ENCODE measurements around the gene ZNF223. TPM values are rescaled to one million over a fixed set of nuclear protein-coding genes. Genes with fewer than 3 reads are reported as not detected.

ZNF223 gene
- total RNA-seq, 1 experiment from 2014 or later: 9.9 TPM

DNA sequence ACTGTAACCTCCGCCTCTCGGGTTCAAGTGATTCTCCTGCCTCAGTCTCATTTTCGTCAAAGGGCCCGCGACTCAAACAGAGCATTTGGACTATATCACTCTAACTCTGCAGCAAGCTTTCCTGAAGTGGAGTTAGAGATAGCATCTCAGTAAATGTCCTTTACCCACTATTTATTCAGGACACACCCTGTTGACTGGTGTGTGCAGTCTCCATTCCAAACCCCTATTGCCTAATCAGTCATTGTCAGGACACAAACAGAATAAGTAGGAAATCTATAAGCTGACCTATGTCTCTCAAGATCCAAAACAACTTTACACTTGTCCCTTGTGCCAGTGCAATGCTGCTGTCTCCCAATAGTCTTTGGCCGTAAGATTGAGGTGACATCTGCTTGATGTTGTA, 25.2 kb upstream of the ZNF223 start:
- peaks cover 12% of the 10 kb centered on the region for H3K4me1 Mint-ChIP-seq (ENCODE audit: low read depth, unreplicated experiment)
- Histone ChIP-seq H3K4me1 (peaks cover 14% of the 10 kb centered on the region), H3K36me3 (ENCODE audit: control insufficient read depth, insufficient read depth, low read length) (peaks cover 11% of the 10 kb centered on the region), H3K27me3 (replicated peaks; ENCODE audit: control insufficient read depth, insufficient read depth, low read length) (no peaks in the 10 kb centered on the region), H3K9me3 (peaks cover 19% of the 10 kb centered on the region), H3K4me3 (ENCODE audit: low read depth, low read length) (no peak overlapping the region)
- peaks cover 5% of the 10 kb centered on the region for H3K27me3 Mint-ChIP-seq (ENCODE audit: insufficient read depth, unreplicated experiment)
- peaks cover 29% of the 10 kb centered on the region for H3K9me3 Mint-ChIP-seq (ENCODE audit: unreplicated experiment)
- peak in 1 of 2 experiments; percentile 16 for DNase-seq
- peak overlapping the region; percentile 99 for H3K4me3 Mint-ChIP-seq (ENCODE audit: unreplicated experiment)
- TF ChIP-seq, protein P1, sequence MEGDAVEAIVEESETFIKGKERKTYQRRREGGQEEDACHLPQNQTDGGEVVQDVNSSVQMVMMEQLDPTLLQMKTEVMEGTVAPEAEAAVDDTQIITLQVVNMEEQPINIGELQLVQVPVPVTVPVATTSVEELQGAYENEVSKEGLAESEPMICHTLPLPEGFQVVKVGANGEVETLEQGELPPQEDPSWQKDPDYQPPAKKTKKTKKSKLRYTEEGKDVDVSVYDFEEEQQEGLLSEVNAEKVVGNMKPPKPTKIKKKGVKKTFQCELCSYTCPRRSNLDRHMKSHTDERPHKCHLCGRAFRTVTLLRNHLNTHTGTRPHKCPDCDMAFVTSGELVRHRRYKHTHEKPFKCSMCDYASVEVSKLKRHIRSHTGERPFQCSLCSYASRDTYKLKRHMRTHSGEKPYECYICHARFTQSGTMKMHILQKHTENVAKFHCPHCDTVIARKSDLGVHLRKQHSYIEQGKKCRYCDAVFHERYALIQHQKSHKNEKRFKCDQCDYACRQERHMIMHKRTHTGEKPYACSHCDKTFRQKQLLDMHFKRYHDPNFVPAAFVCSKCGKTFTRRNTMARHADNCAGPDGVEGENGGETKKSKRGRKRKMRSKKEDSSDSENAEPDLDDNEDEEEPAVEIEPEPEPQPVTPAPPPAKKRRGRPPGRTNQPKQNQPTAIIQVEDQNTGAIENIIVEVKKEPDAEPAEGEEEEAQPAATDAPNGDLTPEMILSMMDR (IDR thresholded peaks at IDR 0.05; ENCODE audit: insufficient read depth in 1 of 2, low read depth in 1 of 2, low read length in 1 of 2, severe bottlenecking in 1 of 2, unreplicated experiment in 1 of 2): no peak
- no peak overlapping the region for H3K27ac Mint-ChIP-seq (ENCODE audit: unreplicated experiment)
- intact Hi-C loops (cut with micrococcal nuclease; ENCODE audit: unreplicated experiment): no loop called here
- POLR2A ChIA-PET: no interaction called here
- CTCF ChIA-PET: no interaction called here
- peaks cover 29% of the 10 kb centered on the region for H3K36me3 Mint-ChIP-seq (ENCODE audit: insufficient read depth, unreplicated experiment)
- no TSS peak for BruUV-seq (replicated peaks)

DNA sequence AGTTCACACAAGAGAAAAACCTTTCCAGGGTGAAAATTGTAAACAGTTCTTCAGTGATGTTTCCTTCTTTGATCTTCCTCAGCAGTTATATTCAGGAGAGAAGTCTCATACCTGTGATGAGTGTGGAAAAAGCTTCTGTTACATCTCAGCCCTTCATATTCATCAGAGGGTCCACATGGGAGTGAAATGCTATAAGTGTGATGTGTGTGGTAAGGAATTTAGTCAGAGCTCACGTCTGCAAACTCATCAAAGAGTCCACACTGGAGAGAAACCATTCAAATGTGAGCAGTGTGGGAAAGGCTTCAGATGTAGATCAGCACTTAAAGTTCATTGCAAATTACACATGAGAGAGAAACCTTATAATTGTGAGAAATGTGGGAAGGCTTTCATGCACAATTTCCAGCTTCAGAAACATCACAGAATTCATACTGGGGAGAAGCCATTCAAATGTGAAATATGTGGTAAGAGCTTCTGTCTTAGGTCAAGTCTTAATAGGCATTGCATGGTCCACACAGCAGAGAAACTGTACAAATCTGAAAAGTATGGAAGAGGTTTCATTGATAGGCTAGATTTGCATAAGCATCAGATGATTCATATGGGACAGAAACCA, 19.7 kb upstream of the ZNF223 start:
- Histone ChIP-seq H3K27me3 (replicated peaks; ENCODE audit: control insufficient read depth, insufficient read depth, low read length) (no peaks in the 10 kb centered on the region), H3K4me1 (no peaks in the 10 kb centered on the region), H3K9me3 (peaks cover 35% of the 10 kb centered on the region), H3K36me3 (ENCODE audit: control insufficient read depth, insufficient read depth, low read length) (peaks cover 12% of the 10 kb centered on the region), H3K4me3 (ENCODE audit: low read depth, low read length) (no peak overlapping the region)
- Mint-ChIP-seq H3K4me1 (ENCODE audit: low read depth, unreplicated experiment) (no peaks in the 10 kb centered on the region), H3K27me3 (ENCODE audit: insufficient read depth, unreplicated experiment) (no peaks in the 10 kb centered on the region), H3K4me3 (ENCODE audit: unreplicated experiment) (no peak overlapping the region), H3K27ac (ENCODE audit: unreplicated experiment) (no peak overlapping the region), H3K36me3 (ENCODE audit: insufficient read depth, unreplicated experiment) (peaks cover 31% of the 10 kb centered on the region), H3K9me3 (ENCODE audit: unreplicated experiment) (peaks cover 55% of the 10 kb centered on the region)
- ChIA-PET CTCF (no interaction called here), POLR2A (no interaction called here)
- intact Hi-C loops (cut with micrococcal nuclease; ENCODE audit: unreplicated experiment): no loop called here
- no TSS peak for BruUV-seq (replicated peaks)
- TF ChIP-seq, protein P1 (IDR thresholded peaks at IDR 0.05; ENCODE audit: insufficient read depth in 1 of 2, low read depth in 1 of 2, low read length in 1 of 2, severe bottlenecking in 1 of 2, unreplicated experiment in 1 of 2): no peak
- no peak for DNase-seq

DNA sequence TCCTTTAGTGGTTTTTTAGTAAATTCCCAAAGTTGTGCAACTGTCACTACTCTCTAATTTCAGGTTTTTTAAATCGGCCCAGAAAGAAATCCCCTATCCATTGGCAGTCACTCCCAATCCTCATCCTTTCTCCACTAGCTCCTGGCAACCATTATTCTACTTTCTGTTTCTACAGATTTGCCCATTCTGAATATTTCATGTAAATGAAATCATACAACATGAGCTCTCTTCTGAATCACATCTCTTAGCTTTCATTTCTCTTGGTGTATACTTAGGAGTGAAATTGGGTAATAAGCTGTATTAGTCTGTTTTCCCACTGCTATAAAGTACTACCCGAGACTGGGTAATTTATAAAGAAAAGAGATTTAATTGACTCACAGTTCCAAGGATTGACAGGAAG, 9.7 kb upstream of the ZNF223 start:
- Mint-ChIP-seq H3K4me3 (ENCODE audit: unreplicated experiment) (no peak overlapping the region), H3K27ac (ENCODE audit: unreplicated experiment) (no peak overlapping the region), H3K9me3 (ENCODE audit: unreplicated experiment) (peaks cover 29% of the 10 kb centered on the region), H3K4me1 (ENCODE audit: low read depth, unreplicated experiment) (no peaks in the 10 kb centered on the region), H3K27me3 (ENCODE audit: insufficient read depth, unreplicated experiment) (peaks cover 9% of the 10 kb centered on the region), H3K36me3 (ENCODE audit: insufficient read depth, unreplicated experiment) (no peaks in the 10 kb centered on the region)
- no peak for DNase-seq
- ChIA-PET POLR2A (no interaction called here), CTCF (no interaction called here)
- intact Hi-C loops (cut with micrococcal nuclease; ENCODE audit: unreplicated experiment): no loop called here
- H3K4me1 ChIP-seq: no peaks in the 10 kb centered on the region
- no peaks in the 10 kb centered on the region for H3K27me3 ChIP-seq (replicated peaks; ENCODE audit: control insufficient read depth, insufficient read depth, low read length)
- no TSS peak for BruUV-seq (replicated peaks)
- H3K4me3 ChIP-seq (ENCODE audit: low read depth, low read length): no peak overlapping the region
- H3K9me3 ChIP-seq: peaks cover 27% of the 10 kb centered on the region
- no peaks in the 10 kb centered on the region for H3K36me3 ChIP-seq (ENCODE audit: control insufficient read depth, insufficient read depth, low read length)
- TF ChIP-seq, protein P1 (IDR thresholded peaks at IDR 0.05; ENCODE audit: insufficient read depth in 1 of 2, low read depth in 1 of 2, low read length in 1 of 2, severe bottlenecking in 1 of 2, unreplicated experiment in 1 of 2): no peak

All from Caco-2 (cell line).